ENCODE measurements around the gene ADAMTS2.

The ADAMTS2 gene

GRCh38 chr5:179154346-179154990 lies 190.8 kb downstream of the ADAMTS2 start:
- DNase-seq, result no peak

- no peak for DNase-seq
These were observed 191.3 kb downstream of the ADAMTS2 start for GRCh38 chr5:179153921-179154345.

- DNase-seq, result no peak
These were observed 191.8 kb downstream of the ADAMTS2 start for GRCh38 chr5:179153341-179153901.

- no peak for DNase-seq
These were observed 192.3 kb downstream of the ADAMTS2 start for GRCh38 chr5:179152941-179153340.

GRCh38 chr5:179152144-179152895 lies 192.9 kb downstream of the ADAMTS2 start:
- no peak for DNase-seq

GRCh38 chr5:179151286-179152118 lies 193.8 kb downstream of the ADAMTS2 start:
- DNase-seq, result no peak

- no peak for DNase-seq
These were observed 195.2 kb downstream of the ADAMTS2 start for GRCh38 chr5:179150011-179150410.

- peak; percentile 15 for DNase-seq
These were observed 196.0 kb downstream of the ADAMTS2 start for GRCh38 chr5:179149278-179149677.

- no peak for DNase-seq
These were observed 196.5 kb downstream of the ADAMTS2 start for GRCh38 chr5:179148703-179149170.

GRCh38 chr5:179147991-179148702 lies 197.1 kb downstream of the ADAMTS2 start:
- DNase-seq, result peak; percentile 25

- DNase-seq, result peak; percentile 4
These were observed 199.0 kb downstream of the ADAMTS2 start for GRCh38 chr5:179146277-179146676.

GRCh38 chr5:179143446-179143845 lies 201.8 kb downstream of the ADAMTS2 start:
- peak; percentile 16 for DNase-seq

- DNase-seq, result peak; percentile 8
These were observed 202.6 kb downstream of the ADAMTS2 start for GRCh38 chr5:179142434-179143198.

- no peak for DNase-seq
These were observed 203.4 kb downstream of the ADAMTS2 start for GRCh38 chr5:179141867-179142266.

- DNase-seq, result no peak
These were observed 205.0 kb downstream of the ADAMTS2 start for GRCh38 chr5:179140293-179140692.

GRCh38 chr5:179139936-179140235 lies 205.4 kb downstream of the ADAMTS2 start:
- peak; percentile 20 for DNase-seq

GRCh38 chr5:179139111-179139935 lies 205.9 kb downstream of the ADAMTS2 start:
- peak; percentile 17 for DNase-seq

- peak; percentile 26 for DNase-seq
These were observed 206.7 kb downstream of the ADAMTS2 start for GRCh38 chr5:179138568-179138925.

GRCh38 chr5:179137643-179138567 lies 207.4 kb downstream of the ADAMTS2 start:
- DNase-seq, result peak; percentile 29
